ENCODE measurements around the gene PRMT1.

Gene PRMT1

DNA sequence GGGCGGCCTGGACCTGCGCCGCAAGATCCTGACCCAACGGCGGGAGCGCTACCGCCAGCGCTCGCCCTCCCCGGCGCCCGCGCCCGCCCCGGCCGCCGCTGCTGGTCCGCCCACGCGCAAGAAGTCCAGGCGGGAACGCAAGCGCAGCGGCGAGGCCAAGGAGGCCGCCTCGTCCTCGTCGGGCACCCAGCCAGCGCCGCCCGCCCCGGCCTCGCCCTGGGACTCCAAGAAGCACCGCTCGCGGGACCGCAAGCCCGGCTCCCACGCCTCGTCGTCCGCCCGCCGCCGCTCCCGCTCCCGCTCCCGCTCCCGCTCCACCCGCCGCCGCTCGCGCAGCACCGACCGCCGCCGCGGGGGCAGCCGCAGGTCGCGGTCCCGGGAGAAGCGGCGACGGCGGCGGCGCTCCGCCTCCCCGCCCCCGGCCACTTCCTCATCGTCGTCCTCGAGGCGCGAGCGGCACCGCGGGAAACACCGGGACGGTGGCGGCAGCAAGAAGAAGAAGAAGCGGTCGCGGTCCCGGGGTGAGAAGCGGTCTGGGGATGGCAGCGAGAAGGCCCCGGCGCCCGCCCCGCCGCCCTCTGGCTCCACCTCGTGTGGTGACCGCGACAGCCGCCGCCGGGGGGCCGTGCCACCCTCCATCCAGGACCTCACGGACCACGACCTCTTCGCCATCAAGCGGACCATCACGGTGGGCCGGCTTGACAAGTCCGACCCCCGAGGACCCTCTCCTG, 25.1 kb upstream of the PRMT1 start:
- DNase-seq: no peak

DNA sequence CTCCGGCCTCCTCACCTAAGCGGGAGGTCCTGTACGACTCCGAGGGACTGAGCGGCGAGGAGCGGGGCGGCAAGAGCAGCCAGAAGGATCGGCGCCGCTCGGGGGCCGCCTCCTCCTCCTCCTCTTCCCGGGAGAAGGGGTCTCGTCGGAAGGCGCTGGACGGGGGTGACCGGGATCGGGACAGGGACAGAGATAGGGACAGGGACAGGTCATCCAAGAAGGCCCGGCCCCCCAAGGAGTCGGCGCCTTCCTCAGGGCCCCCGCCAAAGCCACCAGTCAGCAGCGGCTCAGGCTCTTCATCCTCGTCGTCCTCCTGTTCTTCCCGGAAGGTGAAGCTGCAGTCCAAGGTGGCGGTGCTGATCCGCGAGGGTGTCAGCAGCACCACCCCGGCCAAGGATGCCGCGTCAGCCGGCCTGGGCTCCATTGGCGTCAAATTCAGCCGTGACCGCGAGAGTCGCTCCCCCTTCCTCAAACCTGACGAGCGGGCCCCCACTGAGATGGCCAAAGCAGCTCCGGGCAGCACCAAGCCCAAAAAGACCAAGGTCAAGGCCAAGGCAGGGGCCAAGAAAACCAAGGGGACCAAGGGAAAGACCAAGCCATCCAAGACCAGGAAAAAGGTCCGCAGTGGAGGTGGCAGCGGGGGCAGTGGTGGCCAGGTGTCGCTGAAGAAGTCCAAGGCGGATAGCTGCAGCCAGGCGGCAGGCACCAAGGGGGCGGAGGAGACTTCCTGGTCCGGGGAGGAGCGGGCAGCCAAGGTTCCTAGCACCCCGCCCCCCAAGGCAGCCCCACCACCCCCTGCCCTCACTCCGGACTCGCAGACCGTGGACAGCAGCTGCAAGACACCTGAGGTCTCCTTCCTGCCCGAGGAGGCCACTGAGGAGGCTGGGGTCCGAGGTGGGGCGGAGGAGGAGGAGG, 24.3 kb upstream of the PRMT1 start:
- no peak for DNase-seq

DNA sequence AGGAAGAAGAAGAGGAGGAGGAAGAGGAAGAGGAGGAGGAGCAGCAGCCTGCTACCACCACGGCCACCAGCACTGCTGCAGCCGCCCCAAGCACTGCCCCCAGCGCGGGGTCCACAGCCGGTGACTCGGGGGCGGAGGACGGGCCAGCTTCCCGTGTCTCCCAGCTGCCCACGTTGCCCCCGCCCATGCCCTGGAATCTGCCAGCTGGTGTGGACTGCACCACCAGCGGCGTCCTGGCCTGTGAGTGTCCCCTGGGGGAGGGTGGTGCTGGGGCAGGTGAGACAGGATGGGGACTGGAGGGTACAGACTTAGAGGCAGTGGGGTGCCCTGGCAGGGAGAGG, 23.6 kb upstream of the PRMT1 start:
- no peak for DNase-seq

DNA sequence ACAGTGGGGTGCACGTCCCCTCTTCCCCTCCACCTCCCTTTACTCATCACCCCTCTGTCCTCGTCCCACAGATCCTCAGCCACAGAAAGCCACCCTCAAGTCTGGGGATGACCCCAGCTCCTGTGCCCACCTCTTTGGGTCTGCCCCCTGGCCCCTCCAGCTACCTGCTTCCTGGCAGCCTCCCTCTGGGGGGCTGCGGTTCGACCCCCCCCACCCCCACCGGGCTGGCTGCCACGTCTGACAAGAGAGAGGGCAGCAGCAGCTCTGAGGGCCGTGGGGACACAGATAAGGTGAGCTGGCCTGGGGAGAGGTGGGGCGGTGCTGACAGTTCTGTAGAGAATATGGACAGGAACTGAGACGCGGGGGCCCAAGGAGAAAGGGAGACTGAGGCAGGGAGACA, 22.5 kb upstream of the PRMT1 start:
- no peak for DNase-seq

DNA sequence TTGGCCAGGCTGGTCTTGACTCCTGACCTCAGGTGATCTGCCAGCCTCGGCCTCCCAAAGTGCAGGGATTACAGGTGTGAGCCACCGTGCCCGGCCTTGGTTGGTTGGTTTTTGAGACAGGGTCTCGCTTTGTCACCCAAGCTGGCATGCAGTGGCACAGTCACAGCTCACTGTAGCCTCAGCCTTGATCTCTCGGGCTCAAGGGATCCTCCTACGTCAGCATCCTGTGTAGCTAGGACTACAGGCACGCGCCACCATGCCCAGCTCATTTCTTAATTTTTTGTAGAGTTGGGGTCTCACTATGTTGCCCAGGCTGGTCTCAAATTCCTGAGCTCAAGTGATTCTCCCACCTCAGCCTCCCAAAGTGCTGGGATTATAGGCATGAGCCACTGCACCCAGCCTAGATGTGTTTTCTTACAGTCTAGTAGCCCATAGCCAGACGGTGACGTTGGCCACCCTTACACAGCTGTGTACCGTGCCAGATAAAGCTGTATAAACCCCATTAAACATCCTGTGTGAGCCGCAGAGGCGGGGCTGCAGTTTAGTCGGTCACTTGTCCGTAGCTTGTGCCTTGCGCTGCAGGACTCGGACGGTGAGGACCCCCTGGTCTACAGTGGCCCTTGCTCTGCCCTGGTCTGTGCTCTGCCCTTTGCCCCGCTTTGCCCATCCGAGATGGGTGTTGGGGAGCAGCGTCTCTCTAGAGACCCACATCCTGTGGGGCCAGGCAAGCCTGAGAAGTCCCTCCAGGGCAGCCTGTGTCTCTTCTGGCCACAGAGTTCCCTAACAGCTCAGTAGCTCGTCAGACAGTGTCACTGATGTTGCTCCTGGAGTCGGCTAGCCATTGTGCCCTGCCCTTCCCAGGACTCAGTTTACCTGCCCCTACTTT, 21.3 kb upstream of the PRMT1 start:
- no peak for DNase-seq

DNA sequence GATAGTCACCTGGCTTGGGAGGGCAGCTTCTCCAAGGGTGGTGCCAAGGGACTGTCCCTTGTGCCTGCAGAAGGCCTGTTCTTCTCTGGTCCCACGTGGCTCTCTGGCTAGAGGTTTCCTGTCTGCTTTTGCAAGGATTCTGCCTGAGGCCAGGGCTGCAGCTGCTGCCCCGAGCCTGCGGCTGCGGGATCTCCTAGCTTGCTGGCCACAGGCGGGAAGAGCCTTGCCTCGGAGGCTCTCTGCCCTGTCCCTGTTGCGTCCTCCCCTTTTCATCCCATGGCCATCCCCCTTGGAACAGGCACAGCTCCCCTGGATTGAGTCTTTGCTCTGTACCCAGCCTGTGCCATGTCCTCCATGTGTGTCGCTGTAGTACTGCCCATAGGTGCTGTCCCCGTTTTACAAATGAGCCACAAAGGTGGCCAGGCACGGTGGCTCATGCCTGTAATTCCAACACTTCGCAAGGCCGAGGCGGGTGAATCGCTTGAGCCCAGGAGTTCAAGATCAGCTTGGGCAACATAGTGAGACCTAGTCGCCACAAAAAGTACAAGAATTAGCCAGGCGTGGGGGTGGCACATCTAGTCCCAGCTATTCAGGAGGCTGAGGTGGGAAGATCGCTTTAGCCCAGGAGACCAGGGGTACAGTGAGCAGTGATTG, 20.5 kb upstream of the PRMT1 start:
- no peak for DNase-seq

DNA sequence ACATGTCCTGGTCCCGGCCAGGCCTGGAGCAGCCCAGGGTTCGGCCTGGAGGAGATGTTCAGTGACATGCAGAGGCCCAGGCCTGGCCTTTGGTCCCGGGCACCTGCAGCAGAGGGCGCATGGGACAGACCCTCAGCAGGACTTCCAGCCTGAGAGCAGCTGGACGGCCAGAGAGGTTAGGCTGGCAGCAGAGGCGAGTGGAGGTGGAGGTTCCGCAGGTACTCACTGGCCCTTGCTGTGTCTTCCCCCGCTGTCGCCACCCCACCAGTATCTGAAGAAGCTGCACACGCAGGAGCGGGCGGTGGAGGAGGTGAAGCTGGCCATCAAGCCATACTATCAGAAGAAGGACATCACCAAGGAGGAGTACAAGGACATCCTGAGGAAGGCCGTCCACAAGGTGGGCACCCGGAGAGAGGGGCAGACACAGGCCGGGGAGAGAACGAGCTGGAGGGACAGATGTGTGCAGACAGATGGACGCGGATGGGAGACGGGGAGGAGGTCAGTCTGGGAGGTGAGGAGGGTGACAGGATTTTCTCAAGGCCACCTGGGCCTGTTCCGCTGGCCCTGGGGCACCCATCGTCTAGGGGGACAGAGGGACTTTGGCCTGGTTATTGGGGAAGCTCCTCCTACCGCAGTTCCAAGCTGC, 19.5 kb upstream of the PRMT1 start:
- no peak for DNase-seq

DNA sequence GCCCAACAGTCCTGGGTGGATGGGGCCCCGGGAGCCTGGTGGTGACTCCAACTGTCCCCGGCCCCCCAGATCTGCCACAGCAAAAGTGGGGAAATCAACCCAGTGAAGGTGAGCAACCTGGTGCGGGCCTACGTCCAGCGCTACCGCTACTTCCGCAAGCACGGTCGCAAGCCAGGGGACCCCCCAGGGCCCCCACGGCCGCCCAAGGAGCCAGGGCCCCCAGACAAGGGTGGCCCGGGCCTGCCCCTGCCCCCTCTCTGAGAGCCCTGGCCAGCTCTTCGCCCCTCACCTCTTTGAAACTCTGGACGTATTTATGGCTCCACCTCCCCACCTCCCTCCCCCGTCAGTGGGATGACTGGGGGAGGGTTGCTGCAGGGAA, 18.9 kb upstream of the PRMT1 start:
- no peak for DNase-seq

DNA sequence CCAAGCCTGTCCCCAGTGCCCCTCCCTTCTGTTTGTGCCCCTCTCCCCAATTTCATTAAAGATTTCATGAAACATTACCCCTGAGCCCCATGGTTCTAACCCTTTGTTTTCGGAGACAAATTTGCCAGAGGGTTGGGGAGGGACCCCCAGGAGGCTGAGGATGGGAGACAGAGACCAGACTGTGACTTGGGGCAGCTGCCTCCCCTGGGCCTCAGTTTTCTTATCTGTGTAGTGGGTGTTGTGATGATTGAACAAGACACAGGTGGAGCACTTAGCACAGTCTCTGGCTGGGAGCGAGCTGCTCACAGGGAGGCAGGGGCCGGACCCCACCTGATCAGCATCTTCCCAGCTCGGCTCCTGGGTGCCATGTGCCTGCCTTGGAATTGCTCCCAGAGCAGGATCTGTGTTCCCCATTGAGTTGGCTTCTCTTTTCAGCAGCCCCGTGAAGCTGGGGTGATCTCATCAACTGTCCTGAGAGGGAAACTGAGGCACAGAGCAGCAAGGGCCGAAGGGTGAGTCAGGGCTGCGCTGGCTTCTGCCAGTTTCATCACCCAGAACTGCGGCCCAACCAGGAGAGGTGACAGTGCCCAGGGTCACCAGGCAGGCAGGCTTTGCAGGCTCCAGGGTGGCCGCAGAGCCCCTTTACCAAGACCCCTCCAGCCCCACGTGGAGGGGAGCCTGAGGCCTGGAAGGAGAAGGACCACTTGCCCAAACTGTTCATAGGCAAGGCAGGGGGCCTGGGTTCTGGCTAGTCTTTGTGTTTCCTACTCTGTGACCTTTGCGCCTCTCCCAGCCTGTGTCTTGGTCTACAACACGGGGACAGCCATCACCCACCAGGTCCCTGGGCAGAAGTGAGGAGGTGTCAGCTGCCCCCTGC, 18.3 kb upstream of the PRMT1 start:
- DNase-seq: no peak

DNA sequence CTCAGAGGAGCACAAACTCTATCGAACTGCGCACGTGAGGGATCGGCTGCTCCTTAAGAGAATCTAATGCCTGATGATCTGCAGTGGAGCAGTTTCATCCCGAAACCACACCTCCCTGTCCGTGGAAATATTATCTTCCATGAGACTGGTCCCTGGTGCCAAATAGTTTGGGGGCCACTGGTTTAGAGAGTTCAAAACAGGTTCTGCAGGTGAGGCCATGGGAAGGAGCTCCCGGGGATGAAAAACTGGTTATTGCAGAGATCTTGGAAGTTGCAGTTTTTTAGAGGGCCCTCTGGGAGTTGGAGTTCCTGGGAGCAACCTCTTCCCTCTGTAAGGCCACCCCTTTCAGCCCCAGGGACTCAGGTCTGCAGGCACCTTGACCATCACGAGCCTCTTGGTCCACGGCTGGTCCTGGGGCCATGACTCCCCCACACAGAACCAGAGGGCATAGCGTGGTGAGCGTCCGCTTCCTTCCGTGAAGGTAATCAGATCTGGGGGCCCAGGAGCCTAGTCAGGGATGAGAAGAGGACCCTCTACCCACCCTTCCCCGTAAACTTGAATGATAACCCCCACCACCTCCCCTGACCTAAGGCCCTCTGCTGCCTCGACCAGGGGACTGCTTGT, 16.6 kb upstream of the PRMT1 start:
- DNase-seq: no peak

DNA sequence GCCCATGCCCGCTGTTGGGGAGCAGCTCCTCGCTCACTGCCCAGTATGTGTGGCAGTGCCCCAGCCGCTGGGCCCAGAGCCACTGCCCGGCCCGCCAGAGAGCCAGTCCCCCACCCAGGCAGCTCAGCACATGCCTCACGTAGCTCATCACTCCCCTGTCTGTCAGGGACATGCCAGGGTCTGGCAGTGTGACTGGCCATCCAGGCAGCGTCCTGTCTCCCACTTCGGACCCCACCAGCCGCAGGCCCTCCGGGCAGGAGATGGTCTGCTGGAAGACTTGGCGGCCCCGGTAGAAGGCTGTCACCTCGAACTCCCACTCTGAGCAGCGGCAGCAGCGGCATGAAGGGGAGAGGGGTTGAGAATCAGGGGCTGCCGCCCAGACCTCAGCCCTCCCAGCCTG, 15.1 kb upstream of the PRMT1 start:
- DNase-seq: no peak

DNA sequence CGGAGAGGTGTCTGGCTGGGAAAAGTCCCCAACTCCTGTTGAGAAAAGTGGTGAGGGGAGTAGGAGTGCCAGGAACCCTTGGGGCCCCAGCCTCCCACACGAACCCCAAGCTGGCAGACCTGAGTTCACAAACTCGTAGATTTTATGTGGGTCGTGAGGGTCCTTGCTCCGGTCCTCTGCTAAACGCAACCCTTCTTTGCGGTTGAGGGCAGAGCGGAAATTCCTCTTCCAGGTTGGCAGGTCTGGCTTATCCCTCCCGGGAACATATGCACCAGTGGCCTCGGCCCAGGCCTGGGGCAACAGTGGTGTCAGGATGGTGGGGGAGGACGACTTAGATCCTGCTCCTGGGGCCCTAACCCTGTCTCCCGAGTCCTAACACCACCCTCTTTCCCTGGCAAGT, 13.8 kb upstream of the PRMT1 start:
- no peak for DNase-seq

DNA sequence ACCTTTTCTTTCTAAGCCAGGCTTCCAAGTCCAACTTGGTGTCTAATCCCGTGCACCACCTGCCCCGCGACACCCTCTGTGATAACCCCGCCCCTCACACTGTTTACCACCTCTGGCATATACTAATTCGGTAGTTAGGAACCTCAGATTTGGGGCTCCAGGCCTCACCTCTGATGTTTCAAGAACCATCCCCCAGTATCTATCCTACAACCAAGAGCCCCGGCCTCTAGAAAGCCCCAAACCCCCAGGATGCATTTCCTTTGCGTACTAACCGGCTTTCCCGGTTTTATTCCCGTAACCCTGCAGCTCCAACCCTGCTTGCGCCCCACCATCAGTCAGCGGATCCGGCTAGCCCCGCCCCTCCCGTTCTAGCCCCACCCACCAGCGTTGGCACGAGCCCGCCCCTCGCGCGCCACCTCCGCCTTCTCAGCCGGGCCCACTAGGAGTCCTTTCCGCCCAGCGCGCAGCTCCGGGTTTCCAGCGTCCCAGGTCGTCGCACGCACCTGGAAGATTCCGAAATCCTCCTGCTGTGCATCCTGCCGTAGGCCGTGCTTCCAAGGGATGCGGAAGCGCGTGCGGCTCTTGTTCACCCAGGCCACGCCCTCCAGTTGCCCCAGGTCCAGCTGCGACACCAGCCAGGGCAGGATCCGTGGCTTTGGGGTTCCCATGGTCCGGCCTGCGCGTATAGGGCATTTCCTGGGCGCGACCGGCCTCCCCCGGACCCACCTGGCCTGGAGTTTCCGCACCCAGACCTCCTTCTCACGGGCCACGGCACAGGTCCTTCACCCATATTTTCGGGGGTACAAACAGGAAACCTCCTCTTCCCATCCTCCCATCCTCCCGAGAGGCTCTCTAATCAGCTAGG, 12.7 kb upstream of the PRMT1 start:
- peak; percentile 77 for DNase-seq

DNA sequence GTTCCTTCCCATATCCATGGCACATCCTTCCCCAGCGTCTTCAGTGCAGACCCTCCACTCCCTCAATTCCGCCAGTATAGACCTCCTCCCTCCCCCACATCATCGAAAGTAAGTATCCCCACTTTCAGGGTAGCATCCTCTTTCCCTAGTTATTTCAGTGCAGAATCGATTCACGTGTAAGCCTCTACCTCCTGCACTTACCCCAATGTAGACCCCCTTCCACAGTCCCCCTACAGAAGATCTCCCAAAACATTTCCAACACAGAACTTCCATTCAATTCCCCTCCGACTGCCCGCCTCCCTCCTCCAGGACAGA, 12.1 kb upstream of the PRMT1 start:
- DNase-seq: no peak

DNA sequence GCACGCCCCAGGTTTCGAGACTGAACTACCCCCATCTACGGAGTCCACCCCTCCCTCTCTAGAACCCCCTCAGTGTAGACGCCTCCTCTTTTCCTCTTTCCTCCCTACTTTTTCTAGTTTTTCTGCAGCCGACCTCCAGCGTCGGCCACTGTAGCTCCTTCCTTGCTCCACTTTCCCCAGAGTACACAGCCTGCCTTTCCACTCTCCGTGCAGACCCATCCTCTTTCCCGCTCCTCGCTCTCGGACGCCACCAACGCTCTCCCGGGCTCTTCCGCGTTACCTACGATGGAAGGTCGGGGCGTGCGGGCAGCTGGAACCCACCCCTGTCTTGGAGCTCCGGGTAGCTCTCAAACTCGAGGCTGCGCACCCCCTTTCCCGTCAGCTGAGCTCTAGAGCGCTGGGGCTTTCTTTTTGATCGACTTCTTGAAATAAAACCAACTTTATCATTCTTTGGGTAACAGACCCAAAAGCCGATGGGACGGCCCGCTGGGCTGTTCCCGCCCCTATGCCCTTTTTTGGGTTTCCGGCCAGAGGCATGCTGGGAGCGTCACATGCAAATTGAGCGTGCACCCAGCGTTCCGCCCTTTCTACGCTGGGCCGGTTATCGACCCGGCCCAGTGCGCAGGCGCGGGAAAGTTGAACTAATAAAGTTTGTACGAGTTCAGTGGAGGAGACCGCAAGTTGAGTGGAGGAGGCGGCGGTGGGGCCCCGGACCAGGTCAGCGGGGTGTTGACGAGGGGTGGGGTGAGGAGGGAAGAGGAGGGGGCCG, 11.5 kb upstream of the PRMT1 start, which contains the start of the genes BCL2L12 and IRF3:
BCL2L12 (plus strand) TSS at position 583 of the 769 bp plus-strand sequence. CDS start 760 bp downstream, outside the sequence.
IRF3 (minus strand) TSS at position 507 of the 769 bp plus-strand sequence. CDS start 1,019 bp downstream, outside the sequence.
- DNase-seq: peak; percentile 98

DNA sequence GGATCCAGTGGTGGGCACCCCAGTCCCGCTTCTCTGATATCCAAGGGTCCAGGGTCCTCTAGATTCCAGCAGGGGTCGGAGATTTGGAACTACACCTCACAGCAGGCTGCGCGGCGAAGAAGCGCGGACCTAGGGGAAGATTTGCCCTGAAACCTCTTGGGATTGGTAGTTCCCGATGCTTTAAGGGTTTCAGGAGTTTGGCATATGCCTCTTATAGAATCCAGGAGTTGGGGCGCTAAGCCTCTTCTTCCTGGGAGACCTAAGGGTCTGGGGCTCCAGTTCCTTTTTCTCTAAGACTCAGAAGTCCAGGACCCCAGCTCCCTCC, 11.0 kb upstream of the PRMT1 start:
- no peak for DNase-seq

DNA sequence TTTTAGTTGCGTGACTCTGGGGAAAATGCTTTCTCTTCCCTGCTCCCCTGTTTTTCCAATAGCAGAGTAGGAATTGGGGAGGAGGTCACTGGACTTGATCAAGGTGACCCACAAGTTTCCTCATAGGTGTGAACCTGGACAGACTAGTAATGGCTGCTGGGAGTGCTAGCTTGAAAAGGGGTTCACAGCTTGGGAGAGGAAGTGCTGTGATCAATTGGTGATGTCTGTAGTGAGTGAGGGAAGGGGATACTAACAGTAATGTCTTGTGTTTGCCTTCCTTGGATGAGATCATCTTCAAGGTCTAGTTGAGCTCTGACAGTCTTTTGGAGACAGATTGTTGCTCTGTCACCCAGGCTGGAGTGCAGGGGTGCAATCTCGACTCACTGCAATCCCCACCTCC, 9.6 kb upstream of the PRMT1 start:
- no peak for DNase-seq

DNA sequence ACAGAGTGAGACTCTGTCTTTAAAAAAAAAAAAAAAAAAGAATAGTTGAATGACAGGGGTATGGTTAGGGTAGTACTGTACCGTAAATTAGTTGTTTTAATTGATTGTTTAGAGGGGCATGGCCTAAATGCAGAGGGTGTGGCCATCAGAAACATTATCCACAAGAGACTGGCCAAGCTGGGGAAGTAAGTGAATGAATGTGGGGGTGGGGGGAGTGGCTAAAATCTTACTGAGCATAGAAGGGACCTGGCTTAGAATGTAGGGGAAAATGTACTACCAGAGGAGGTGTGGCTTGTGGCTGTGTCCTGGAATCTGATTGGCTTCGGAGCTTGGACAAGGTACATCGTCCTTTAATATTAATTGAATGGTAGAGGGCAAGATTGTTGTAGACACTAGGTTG, 7.6 kb upstream of the PRMT1 start:
- no peak for DNase-seq

All from hematopoietic multipotent progenitor cell treated with erythropoietin and hydrocortisone succinate and interleukin-3 and kit ligand, for 8 days (in vitro differentiated cells).